GM21367 (cell line): ENCODE results near the gene HIPK2.

Experiments used
- ATAC-seq: cut with Tn5 transposase; IDR thresholded peaks from one replicate; pipeline ENCODE4 v1.9.1; 2021; ENCODE audit not compliant: unreplicated experiment

The HIPK2 gene

DNA sequence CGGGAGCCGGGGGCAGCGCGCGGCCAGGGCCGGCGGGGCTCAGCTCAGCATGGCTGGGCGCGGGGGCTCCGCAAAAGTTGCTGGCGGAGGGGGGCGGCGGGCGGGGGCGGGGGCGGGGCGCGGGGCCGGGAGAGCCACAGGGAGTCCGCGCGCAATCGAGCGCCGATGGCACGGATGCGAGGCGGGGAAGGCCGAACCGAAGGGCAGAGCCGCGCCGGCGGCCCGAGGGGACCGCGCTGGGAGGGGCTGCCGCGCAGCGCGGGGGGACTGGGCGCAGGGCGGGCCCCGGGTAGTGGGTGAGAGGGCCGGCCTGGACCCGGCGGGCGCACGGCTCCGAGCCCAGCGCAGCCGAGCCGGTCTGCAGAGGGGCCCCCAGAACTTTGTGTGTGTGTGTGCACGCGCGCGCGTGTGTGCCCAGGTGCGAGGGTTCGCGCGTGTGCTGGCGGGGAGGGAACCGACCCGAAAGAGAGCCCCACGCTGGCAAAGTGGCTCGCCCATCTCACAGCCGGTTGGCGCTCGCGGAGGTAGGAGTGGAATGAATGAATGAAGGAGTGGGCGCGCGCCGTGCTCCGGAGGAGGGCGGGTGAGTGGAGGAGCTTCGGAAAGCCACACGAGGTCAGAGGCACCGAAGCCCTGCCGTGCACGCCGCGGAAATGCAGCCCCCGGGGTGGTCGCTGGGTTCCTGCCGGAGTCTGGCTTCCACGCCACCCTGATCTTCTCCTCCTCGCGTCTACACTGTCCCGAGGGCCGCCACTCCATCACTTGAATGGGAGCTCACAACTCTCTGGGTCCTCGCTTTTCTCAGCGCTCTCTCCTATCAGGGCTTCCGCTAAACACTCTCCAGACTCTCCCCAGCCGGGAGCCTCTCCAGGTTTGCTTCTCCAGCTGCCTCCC lies at the start of gene HIPK2:
TSS of gene HIPK2 (minus strand) at position 51 of the 894 bp plus-strand sequence. CDS start 375 bp downstream, outside the sequence.
- ATAC-seq, result peak; percentile 46

DNA sequence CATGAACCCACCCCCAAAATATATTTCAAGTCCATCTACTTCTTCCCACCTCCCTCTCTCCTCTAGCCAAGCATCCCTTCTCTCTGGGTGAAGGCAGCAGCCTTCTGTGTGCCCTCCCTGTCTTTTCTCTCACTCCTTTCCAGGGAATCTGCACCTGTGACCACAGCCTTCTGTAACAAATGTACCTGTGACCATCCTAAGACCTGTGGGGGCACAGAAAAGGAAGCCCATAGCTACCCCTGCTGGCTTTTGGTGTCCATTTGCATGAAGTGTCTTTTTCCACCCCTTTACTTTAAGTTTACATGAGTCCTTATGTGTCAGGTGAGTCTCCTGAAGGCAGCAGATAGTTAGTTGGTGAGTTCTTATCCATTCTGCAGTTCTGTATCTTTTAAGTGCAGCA lies 49.2 kb upstream of the HIPK2 start:
- ATAC-seq, result no peak

DNA sequence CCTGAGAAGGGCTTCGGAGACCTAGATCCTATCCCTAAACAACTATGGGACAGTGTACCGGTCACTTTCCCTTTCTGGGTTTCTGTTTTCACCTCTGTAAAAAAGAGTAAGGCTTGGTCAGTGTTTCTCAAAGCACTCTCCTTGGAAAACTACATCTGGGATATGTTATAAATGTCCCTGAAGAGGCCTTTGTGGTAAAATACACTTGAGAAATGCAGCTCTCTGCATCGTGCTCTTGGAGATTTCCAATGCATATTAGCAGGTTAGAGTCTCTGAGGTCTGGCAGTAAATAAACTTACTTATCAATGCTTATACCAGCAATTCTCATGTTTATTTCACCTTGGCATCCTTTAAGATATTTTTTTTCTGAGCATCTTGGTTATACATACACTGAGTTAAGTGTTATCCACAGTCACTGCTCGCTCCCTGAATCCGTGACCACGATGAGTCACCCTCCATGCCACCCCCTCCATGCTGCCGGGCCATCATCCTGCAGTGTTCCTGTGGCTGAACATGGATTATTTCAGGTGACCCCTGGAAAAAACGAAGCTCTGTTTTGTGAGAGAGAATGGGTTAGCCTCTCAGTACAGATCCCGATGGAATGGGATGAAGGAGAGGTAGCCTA lies 48.0 kb upstream of the HIPK2 start:
- ATAC-seq, result no peak

DNA sequence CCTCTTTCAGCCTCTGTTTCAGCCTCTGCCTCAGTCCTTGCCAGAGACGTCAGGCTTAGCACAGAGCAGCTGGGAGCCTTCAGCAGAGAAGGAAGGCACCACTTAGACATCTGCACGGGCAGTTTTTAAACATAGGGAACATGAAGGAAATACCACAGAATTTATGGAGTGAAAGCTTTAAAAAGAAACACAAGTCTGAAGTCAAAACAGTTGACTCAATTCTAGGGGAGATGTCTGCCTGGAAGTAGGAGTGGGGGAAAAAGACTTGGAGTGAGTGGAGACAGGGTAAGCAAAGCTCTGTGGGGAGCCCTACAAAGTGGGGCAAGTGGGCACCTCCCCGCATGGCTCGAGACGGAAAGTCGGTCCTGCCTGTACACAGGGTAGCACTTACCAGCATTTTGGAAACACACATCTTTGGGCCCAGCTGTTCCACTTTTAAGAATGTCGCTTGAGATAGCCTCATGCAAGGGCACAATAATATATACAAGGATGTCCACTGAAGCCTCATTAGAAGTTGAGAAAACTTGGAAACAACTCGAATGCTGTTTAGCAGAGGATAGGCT lies 46.2 kb upstream of the HIPK2 start:
- ATAC-seq, result no peak

DNA sequence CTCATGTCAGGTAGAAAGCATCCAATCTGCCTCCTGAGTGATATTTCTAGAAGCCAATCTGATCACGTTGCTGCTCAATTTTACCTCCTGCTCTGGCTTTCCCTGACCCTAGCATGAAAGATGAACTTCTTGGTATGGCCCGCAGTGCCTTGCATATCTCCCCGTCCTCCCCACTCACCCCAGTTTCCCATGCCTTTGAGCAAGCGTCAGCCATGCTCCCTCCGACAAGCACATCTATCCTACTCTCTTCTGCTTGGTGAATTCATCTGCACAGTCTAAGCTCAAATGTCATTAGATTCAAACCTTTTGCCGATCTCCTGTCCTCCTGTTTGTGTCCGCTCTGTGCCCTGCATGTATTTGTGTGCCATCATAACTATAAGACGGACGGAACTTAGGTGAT lies 45.1 kb upstream of the HIPK2 start:
- no peak for ATAC-seq

DNA sequence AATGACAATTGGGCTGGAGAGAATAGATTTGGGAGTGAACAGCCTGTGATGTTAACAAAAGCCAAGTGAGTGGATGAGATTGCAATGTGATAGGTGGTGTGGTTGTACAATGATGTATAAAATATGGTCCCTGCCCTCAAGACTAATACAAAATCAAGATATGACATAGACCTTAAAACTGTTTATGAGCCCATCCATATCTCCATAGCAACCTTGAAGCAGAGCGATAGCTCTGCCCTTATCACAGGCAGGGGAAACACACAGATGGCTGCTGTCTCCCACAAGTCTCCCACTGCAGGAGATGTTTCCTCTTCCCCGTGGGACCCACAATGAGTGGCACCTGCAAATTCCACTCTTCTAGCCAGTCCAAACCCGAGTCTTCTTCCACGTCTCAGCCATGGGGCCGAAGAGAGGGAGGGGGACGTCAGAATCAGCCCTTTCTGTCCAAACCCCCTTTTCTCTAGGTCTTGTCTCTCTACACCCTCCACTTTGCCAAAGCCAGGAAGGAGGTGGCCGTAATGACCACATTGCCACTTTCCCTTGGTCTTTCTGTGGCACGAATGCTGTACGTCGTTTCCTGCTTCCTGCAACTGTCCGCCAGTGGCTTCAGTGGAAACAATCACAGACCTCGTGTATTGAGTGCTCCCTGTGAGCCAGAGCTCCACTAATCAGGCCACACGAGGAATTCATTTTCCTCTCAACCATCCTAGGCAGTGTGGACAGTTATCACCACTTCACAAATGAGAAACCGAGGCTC lies 43.7 kb upstream of the HIPK2 start:
- no peak for ATAC-seq

DNA sequence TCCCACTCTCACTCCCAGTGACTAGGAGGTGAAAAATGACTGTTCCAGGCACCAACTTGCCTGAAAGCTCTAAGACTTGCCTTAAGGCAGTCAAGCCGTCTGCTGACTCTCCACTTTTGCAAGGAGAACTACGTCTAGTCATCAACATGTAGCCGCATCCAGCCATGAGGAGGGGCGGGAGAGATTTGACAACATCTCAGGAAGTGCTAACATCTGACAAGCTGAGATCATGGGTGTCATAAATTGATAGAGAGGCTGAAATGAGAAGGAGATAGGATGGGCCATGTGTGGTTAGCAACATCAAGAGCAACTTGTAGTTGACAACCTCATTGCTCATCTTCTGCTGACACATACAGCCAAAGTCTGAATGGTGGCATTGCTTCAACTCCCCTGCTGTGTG lies 42.3 kb upstream of the HIPK2 start:
- ATAC-seq, result no peak

DNA sequence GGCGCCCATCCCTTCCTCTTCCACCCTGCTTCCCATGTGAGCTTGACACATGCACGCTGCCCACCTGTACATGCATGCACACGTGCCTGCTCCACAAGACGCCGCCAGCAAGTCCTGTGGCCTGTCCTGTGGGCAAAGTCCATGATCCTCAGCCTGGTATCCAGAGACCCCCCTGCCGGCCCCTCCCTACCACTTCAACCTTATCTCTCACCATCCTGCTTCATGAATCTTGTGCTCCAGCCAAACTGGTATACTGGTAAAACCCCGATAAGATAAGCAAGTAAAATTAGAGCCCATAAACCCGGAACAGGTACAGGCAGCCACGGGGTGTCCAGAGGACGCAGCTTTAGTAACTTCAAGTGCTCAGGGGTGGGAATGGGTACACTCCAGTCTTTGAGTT lies 39.5 kb upstream of the HIPK2 start:
- ATAC-seq, result no peak

DNA sequence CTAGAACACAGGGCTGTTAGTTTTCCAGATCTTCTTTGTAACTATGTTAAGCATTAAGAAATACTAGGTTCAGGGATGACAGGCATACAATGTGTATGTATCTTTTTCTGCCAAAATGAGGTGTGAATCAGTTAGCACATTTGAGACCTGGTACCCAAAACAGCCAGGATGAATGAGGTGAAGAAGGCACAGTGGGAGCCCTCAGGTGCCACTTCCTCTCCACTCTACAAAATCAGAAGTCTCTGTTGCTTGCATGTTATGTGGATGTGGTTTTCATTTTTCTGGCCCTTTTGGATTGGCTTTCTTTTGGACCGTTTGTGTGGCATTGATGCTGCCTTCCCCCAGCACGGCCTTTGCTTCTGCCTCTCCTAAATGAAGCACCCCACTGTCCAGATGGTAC lies 35.9 kb upstream of the HIPK2 start:
- ATAC-seq, result no peak

DNA sequence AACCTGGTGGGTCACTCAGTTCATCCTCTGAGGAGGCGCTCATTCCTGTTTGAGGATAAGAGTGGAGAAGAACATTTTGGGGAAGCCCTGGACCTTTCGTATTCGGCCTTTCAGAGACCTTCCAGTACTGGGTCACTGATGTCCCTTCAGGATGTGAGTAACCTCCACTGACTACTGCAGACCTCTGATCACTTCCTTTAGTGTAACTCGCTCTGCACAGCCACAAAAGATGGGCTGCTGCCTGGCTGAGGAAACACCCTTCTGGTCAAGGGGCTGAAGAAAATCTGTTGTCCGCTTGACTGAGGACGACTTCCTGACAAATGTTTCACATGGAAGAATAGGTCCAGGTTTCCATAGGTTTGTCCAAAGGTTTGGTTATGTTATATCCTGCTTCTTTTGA lies 35.4 kb upstream of the HIPK2 start:
- no peak for ATAC-seq

DNA sequence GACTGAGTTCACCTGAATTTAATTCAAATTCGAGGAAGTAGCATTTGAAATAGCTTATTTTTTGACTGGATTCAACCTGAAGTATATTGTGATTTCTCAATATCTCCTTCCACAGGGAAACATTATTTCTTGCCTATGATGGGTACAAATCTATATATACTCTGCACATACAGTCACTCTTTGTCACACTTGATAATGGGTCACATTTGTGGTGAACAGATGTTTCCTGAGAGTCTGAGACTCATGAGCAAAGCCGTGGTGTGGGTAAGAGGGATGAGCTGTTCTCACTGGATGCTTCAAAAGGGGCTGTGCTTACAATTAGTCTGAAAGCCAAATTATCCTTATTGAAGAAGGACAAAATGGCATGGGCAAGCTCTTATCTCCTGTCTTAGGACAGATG lies 33.3 kb upstream of the HIPK2 start:
- no peak for ATAC-seq

DNA sequence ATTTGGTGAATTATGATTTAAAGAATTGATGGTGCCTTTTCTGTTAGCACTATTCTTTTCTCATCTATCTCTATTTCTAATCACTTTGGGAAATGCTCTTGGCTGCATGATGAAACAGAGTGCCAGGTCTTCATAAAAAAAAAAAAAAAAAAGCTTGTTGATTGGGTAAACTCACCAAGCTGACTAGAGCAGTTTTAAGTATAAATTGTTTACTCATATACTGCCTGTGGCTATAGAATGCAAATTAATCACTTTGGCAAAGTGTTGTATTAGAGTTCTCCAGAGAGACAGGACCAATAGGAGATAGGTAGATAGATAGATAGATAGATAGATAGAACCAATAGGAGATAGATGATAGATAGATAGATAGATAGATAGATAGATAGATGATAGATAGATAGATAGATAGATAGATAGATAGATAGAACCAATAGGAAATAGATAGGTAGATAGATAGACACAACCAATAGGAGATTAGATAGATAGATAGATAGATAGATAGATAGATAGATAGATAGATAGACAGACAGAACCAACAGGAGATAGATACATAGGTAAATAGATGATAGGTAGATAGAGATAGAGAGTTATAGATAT lies 31.1 kb upstream of the HIPK2 start:
- ATAC-seq, result no peak

DNA sequence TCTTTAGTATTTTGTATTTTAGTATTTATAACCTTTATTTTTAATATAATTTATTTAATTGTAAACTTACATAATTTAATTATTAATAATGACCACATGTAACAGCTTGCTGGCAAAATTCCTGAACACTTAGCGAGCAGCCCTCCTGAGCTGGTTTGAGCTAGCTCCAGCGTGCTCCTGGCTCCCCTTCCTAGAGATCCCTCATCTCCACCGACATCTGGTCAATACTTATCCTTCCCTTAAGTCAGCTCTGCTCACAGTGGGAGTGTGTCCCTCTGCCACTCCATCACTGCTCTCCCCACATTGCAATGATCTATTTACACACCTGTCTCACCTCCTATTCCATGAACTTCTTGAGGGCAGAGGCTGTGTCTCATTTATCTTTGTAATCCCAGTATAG lies 30.6 kb upstream of the HIPK2 start:
- no peak for ATAC-seq

DNA sequence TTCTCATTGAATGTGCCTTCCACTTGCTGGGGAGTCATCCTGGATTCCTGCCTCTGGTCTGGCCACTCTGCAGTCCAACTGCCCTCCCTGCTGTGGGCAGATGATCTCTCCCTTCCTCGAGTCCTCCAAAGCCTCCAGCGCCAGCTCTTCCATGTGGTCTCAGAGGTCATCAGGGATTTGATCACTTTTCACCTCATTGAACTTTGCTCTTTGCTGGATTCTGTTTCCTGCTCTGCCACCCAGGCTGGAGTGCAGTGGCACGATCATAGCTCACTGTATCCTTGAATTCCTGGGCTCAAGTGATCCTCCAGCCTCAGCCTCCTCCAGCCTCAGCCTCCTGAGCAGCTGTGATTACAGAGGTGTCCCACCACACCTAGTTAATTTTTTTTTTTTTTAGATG lies 29.2 kb upstream of the HIPK2 start:
- ATAC-seq, result no peak

DNA sequence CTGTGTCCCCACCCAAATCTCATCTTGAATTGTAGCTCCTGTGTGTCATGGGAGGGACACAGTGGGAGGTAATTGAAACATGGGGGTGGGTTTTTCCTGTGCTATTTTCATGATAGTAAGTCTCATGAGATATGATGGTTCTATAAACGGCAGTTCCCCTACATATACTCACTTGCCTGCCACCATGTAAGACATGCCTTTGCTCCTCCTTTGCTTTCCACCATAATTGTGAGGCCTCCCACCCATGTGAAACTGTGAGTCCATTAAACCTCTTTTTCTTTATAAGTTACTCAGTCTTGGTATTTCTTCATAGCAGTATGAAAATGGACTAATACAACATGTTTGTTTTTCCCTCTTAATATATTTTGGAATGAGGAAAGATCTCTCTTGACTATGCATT lies 26.8 kb upstream of the HIPK2 start:
- ATAC-seq, result no peak

DNA sequence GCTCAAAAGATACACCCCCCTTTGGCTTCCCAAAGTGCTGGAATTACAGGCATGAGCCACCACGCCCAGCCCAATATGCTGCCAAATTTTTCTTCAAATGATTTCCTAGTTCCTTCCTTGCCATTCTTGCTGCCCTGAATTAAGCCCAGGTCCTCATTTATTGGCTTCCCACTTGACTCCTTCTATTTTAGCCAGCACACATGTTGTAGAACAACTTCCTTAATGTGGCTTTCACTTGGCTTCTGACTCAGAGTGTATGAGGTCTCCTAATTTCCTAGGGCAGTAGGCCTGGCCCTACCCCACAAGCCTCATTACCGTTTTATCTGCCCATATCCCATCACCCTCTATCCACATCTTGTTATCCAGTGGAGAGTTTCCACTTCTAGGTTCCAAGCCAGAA lies 21.8 kb upstream of the HIPK2 start:
- no peak for ATAC-seq

DNA sequence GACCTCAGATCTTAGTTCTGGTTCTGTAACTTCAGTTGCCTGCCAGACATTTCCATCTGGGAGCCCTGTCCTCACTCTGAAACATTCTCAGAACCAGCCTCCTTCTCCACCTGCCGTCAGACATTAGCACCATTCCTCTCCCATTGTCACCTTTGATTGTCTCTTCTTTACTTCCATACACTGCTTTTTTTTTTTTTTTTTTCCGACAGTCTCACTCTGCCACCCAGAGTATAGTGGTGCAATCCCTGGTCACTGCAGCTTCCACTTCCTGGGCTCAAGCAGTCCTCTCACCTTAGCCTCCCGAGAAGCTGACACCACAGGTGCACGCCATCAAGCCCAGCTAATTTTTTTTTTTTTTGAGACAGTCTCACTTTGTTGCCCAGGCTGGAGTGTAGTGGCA lies 21.1 kb upstream of the HIPK2 start:
- no peak for ATAC-seq

DNA sequence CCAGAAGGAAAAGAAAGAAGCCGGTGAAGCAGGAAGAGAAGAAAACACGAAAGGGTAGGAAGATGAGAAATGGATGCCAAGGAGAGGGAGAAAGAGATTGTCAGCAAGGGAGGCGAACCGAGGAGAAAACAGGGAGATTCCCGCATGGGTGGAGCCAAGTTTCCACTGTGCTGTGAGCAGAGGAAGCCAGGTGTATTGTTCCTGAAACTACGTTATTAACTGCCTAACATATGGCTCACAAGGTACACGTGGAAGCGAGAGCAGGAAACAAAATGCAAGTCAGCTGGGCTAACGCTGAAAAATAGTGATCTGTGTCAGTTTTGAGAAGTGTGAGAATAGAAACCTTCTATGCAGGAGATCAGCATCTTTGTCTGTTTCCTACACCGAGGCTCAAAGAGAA lies 20.4 kb upstream of the HIPK2 start:
- no peak for ATAC-seq

DNA sequence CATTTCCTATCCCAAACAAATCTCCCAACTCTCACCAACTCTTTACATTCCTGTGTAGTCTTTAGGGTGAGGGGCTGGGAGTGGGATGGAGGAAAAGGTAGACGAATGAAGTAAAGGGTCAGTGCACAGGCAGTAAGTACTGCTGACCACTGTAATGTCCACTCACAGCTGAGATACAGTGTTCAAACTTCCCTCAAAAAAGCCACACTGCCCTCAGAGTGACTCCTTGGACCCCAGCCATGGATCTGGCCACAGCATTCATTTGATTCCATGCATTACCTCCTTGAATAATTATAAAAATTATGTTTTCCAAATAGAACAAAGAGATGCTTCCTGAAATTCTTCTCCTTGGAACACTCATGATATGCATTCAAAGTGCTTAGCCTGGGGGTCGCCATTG lies 19.8 kb upstream of the HIPK2 start:
- no peak for ATAC-seq

DNA sequence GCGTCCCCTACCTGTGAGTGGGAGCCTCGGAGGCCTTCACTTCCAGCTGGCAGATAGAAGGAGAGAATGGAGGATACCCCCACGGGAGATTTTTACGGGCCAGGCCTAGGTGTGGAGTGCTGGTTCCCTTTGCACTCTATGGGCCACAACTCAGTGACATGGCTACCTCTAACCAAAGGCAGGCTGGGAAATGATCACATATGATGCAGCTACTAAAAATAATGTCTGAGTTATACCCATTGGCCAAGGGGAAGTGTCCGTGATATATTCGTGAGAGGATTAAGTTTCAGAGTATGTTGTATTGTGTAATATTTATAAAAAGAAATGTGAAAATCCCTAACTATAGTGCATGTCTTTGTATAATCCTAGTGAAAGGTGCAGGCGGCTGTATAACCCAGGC lies 13.5 kb upstream of the HIPK2 start:
- no peak for ATAC-seq

DNA sequence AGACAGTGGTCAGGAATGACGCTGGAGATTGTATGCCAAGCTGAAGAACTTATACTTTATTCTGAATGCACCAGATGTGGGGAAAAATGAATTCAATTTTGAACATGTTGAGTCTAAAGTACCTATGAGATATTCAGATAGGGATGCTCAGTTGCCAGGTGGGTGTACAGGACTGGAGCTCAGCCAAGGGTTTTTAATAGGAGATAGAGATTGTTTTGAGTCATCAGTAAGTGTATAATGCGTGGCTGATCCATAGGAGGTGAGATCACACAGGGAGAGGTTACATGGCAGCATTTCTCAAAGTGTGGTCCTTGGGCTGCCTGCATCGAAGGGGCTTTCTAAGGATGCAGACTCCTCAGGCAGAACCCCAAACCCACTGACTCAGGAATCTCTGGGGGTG lies 6.8 kb upstream of the HIPK2 start:
- ATAC-seq, result no peak
